H4 (cell line): ENCODE results near the gene TLDC2. TPM values are rescaled to one million over a fixed set of nuclear protein-coding genes. Genes with fewer than 3 reads are reported as not detected.
"Not testable (repeated sequence)": the region's sequence is repeated elsewhere in the genome, so short reads cannot be mapped to it uniquely, and the experiment has no call there.

Source experiments
- DNase-seq: peaks from one replicate; pipeline ENCODE4 v3.0.0-alpha.2; 2015; ENCODE audit warnings: low spot score
- total RNA-seq: library from RNA; depleted of rRNA; stranded (reverse); fragments of >200 nt; shearing (Covaris generic); gene quantifications from 2 replicates; pipeline ENCODE4 v1.2.3, GENCODE V29; 2014; rRNA removed

The TLDC2 gene
- total RNA-seq: not detected in 2 replicates

DNA sequence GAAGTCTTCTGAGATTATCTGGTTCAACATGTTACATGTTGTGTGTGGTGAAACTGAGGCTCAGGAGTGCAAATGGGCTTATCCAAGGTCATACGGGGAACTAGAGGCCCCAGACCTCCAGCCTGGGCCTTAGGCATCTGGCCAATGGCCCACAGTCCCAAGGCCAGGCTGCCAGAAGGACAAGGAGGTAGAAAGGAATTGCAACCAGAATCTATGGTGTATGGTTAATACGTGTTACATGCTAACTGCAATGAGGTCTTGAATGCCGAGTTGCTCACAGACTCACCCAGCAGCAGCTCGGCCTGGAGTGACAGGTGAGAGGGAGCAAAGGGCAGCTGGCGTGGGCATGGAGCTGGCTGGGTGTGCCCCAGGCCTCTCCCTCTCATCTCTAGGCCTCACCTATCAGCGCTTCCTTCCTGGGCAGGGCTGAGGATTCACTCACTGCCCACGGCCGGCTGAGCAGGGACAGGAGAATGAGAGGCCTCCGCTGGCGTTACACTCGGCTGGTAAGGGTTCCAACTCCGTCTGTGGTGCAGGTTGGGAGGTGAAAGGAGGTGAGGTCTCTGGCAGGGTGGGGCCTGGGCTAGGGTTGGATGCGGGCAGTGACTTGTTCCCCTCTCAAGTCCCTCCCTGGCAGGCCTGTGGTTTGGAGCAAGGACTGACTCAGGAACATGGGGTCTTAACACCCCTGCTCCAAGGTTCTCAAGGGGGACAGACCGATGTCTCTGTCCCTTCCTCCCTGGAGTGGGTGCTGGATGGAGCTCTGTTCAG, at the start of gene TLDC2:
TLDC2 (plus strand) TSS at position 437 of the 771 bp plus-strand sequence; CDS start at position 474, 37 bp downstream.
- DNase-seq: no peak

DNA sequence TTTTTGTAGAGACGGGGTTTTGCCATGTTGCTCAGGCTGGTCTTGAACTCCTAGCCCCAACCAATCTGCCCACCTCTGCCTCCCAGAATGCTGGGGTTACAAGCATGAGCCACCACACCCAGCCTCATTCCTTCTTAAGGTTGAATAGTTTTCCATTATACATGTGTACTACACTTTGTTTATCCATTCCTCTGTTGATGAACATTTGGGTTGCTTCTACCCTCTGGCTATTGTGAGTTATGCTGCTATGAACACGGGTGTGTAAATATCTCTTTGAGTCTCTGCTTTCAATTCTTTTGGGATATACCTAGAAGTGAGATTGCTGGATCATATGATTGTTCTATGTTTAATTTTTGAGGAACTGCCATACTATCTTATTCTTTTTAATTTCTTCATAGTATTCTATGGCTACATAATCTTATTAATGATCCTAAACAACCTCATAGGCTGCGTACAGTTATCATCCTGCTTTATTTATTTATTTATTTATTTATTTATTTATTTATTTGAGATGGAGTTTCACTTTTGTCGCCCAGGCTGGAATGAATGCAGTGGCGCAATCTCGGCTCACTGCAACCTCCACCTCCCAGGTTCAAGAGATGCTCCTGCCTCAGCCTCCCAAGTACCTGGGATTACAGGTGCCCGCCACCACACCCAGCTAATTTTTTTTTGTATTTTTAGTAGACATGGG, 49.2 kb upstream of the TLDC2 start:
- DNase-seq: no peak

DNA sequence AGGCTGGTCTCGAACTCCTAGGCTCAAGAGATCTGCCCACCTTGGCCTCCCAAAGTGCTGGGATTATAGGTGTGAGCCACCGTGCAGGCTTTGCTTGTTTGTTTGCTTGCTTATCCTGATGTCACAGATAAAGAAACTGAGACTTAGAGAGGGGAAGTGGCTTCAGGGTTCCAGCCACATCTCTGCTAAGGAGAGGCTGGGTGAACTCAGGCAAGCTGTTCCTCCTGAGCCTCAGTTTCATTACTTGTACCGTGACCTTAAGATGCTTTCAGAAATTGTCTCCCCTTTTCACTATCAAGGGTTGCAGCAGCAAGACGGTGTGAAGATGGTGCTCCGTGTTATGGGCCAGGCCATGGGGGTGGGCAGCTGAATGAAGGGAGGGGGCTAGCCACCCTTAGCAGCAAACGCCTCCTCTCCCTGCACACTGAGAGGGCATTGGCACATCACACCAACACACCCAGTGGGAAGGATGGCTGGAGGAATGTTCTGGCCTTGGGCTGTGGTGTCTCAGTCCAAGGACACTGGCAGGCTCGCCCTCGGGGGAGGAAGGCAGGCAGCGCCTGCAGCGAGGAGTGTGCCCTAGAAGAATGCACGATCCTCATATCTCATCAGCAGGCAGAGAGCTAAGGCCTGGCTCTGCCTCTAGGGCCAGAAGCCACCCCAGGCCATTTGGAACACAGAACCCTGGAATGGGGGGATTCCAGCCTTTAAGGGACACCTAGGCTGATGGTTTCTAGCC, 48.2 kb upstream of the TLDC2 start:
- no peak for DNase-seq

DNA sequence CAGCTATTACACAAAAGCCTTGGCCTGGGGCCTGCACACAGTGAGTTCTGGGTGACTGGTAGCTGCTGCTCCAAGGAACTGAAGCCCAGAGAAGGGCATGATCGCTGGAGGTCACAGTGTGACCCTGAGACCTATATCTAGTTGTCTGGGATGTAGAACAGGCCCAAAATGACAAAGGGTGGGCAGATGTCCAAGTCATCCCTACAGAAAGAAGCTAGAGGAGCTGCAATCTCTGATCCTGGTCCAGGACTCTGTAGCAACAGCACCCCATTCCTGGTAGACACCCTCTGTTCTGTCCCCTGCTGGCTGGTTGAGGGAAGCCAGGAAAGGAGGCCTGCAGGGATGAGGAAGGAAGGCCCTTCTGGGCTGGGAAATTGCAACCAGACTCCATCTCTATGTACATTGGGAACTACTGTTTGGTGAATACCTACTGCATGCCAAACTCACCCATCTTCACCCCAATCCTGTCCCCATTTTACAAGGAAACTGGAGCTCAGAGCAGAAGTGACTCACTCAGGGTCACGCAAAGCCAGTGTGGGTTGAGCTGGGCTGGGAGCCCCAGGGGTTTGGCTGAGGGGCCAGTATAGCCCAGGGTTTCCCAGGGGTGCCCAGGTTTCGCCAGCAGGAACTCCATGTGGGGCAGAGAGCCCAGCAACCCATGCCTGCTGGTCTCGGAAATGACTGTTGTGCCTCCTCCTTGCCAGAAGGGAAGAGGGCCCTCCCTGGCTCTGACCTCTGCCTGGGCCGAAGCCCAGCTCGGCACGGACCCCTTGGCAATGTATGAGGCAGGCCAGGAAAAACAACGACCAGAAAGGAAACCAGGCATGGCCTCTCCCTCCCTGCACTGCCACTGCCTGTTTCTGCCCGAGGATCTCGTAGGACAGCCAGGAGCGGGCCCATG, 44.9 kb upstream of the TLDC2 start:
- DNase-seq: no peak

DNA sequence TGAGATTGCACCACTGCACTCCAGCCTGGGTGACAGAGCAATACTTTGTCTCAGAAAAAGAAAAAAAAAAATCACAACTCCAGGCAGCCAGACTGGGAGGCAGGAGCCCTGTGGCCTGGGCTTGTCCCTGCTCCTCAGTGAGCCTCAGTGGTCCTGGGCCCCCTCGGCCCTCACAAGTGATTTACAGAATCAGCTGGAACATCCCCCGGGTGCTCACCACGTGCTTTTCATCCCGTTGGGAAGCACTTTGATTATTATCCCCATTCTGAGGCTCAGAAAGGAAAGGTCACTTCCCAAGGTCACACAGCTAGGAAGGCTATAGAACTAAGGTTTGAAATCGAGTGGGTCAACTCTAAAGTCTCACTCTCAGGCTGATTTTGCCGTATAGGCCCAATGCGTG, 43.1 kb upstream of the TLDC2 start:
- no peak for DNase-seq

DNA sequence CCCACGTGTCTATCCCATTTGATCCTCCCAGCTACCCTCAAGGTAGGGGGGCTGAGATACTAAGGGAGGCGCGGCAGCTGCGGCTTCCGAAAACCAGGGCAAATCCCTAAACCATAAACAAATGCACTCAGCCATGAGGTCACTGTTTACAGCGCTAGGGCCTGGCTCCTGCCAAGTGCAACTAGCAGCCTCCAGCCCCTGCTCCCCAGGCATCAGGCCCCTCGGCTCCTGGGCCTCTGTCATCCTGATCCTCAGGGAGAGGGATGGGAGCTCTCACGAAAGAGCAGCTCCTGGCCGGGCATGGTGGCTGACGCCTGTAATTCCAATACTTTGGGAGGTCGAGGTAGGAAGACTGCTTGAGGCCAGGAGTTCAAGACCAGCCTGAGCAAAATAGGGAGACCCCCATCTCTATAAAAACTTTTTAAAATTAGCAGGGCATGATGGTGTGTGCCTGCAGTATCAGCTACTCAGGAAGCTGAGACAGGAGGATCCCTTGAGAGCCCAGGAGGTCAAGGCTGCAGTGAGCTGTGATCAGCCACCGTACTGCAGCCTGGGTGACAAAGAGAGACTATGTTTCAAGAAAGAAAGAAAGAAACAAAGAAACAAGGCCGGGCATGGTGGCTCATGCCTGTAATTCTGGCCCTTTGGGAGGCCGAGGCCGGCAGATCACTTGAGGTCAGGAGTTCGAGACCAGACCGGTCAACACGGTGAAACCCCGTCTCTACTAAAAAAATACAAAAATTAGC, 42.5 kb upstream of the TLDC2 start:
- peak; percentile 89 for DNase-seq

DNA sequence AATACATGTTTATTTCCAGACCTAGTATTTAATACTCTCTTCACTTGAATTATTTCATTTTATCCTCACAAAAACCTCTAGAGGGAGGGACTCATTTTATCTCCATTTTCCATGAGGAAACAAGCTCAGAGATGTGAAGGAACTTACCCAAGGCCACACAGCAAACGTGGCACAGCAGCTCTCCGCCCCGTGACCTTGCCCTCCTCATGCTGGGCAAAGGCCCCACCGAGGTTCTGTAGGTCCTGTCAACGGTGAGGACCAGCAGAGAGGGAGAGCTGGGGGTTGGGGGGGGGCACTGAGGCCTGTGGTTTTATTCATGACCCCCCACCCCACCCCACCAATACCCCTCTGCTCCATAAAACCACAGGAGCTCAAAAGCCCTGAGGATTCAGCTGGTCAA, 40.9 kb upstream of the TLDC2 start:
- DNase-seq: no peak

DNA sequence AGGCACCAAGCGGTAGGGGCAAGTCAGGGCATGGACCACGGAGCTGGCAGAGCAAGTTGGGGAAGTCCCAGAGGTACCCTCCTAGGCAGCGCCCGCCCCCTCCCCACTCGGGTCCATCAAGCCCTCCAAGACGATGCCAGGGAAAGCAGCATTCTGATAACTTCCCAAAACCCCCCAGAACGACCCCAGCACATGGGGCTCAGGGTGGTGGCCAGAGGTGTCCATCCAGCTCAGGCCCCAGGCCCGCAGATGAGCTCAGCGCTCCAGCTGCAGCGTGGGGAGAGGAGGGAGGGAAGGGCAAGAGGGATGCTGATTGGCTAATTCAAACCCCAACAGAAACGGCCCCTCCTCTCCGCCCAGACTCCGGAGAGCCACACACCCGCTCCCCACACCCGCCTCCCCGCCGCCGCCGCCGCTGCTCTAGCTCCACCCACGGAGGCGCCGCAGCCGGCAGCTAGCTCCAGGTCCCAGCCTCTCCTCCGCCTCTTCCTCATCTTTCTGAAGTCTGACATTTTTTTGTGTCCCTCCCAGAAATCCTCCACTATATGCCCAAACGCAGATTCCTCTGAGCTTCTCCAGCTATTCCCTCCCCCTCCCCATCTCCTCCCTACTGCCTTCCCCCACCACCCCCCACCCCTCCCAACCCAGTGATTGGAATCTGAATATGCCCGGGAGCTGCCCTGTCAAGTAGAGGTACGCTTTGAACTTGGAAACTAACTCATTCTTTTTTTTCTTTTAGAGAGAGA, 40.3 kb upstream of the TLDC2 start:
- DNase-seq: peak; percentile 93

DNA sequence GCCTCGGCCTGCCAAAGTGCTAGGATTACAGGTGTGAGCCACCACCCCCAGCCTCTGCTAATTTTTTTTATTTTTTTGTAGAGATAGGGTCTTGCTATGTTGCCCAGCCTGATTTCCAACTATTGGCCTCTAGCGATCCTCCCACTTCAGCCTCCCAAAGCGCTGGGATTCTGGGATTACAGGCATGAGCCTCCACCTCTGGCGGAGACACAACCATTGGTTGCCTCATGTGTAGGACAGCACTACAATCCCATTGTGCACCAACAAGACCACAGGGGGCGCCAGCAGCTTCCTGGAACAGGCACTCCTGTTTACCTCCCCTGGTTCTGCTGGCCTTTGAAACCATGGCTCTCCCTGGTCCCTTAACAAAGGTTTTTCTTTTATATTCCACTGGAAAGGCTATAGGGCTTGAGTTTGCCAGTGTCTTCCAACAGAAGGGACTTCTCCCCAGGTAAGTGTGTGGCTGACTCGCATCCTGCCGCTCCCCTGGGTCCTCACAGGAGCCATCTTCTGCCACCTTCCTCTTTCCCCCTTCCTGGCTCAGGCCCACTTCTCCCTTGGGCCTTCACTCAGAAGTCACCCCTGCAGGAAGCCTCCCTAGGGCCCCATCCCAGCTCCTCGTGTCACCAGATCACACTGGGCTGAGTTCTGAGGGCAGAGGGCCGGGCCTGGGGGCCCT, 39.2 kb upstream of the TLDC2 start:
- peak; percentile 43 for DNase-seq

DNA sequence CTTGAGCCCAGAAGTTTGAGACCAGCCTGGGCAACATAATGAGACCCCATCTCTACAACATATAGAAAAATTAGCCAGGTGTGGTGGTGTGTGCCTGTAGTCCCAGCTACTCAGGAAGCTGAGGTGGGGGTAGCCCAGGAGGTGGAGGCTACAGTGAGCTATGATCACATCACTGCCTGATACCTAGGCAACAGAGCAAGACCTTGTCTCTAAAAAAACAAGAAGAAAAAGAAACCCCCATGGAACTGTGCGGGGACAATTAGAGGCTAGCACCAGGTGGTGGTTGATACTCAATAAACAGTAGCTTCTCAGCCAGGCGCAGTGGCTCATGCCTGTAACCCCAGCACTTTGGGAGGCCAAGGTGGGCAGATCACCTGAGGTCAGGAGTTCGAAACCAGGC, 37.6 kb upstream of the TLDC2 start:
- DNase-seq: not testable (repeated sequence)

DNA sequence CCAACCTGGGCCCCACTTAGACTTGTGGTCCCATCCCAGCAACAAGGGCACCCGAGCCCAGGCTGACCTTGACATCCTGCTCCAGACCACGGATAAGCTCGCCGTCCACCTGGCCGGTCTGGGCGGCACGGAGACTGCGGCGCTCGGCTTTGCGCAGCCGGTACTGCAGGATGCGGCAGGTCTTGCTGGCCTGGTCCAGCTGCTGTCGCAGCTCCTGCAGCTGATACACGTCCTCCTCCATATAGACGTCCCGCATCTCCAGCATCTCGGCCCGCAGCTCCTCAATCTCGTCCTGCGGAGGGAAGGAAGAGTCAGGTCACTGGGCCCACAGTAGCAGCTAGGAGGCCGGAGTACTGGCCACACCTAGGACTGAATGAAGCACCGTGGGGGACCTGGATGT, 36.8 kb upstream of the TLDC2 start:
- DNase-seq: no peak

DNA sequence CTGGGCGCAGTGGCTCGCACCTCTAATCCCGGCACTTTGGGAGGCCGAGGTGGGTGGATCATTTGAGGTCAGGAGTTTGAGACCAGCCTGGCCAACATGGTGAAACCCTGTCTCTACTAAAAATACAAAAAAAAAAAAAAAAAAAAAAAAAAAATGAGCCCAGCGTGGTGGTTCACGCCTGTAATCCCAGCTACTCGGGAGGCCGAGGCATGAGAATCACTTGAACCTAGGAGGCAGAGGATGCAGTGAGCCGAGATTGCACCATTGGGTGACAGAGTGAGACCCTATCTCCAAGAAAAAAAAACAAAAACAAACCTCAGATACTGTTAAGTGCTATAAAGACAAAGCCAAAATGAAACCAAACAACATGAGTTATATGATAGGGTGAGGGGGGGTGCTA, 34.9 kb upstream of the TLDC2 start:
- DNase-seq: not testable (repeated sequence)

DNA sequence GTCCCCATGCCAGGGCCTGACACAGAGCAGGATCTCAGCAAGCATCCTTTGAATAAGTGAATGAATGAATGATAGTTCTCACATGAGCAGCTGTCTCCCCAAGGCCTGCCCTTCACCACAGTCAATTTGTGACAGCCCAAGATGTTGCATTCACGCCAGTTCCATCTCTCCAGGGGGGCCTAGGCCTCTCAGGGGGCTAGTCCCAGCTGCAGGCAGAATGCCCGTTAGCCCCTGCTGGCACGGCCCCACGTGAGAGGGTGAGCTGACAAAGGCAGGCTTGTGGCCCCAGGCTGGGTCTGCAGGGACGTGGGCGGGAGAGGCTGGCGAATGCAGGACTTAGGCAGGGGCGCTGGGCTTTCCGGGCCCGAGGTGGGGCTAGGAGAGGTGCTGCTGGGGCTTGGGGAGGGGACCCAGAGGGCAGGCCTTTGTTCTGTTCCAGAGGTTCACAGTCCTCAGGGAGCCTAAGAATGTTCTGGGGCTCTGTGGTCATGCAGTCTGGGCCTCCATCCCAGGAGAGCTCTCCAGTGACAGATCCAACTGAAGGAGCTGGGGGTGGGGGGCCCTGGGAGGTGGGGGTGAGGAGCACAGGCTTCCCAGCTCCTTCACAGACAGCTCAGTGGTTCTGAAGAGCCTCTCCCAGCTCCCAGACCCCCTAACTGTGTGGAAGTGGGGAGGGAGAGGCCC, 30.5 kb upstream of the TLDC2 start:
- no peak for DNase-seq

DNA sequence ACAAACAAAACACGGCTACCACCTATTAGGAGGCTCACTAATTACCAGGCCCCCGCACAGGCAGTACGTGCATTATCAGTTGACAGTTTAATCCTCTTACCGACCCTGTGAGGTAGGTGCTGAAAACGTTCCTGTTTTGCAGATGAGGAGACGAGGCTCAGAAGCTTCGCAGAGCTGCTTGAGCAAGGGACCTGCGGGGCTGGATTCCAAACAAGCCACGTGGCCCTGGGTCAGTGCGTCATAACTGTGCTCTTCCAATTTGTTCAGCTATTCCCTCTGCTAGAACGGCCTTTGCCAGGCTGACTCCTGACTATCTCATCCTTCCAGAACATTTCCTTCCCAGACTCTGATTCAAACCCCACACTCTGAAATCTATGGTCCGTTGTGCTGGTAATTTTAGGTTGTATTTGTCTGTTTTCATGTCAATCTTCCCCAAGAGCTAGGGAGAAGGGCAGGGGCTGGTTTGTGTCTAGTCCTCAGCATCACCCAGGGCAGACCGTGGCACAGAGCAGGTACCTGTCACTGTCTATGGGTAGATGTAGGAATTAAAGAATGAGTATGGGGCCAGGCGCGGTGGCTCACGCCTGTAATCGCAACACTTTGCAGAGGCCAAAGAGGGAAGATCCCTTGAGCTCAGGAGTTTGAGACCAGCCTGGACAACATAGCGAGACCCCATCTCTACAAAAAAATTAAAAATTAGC, 28.8 kb upstream of the TLDC2 start:
- no peak for DNase-seq

DNA sequence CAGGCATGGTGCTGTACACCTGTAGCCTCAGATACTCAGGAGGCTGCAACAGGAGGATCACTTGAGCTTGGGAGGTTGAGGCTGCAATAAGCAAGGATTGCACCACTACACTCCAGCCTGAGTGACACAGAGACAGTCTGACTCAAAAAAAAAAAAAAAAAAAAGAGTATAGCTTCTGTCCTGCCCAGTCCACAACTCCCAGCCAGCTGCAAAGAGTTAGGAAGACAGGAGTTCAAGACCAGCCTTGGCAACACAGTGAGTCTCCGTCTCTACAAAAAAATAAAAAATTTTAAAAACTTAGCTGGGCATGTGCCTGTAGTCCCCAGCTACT, 28.3 kb upstream of the TLDC2 start:
- DNase-seq: no peak

DNA sequence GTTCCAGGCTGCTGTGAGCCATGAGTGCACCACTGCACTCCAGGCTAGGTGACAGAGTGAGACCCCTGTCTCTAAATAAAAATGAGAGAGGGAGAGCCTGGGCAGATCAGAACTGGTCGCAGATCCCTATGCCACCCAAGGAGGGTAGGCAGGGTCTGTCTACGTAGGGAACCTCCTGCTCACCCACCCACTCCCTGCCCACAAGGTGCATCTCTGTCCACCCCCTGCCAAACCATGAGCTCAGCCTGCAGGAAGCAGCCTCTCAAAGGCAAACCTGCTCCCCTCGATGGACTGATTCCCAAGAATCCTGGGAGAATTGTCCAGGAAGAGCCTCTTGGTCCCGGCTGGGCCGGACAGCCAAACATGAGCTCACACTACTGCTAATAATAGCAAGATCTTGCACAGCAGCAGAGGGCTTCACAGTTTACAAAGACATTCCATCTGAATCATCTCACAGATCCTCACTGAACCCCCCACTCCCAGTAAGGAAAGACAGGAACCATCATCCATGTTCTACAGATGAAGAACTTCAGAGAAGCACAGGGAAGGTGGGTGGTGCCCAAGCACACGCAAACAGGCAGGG, 27.8 kb upstream of the TLDC2 start:
- no peak for DNase-seq

DNA sequence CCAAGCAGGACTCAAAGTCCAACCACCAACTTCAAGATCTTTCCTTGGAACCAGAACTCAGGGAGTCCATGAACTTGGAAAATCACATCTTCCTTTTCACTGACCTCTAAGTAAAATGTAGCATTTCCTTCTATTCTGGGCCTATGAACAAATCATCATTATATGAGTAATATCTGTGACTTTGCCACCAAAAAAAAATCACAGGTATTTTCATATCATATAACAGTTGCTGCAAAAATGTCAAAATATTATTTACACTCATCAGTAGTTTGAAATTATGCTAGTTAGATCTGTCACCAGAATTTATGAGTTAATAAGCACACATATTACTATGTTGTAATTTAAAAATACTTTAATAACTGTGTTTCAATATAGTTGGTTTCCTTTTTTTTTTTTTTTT, 27.3 kb upstream of the TLDC2 start:
- DNase-seq: no peak
